Measurements from ENCODE around the gene NSG1. TPM values are rescaled to one million over a fixed set of nuclear protein-coding genes. Genes with fewer than 3 reads are reported as not detected.

Gene NSG1
- polyA plus RNA-seq, 4 donors: 0.27 to 12.2 (median 8.2) TPM; not detected in 1

DNA sequence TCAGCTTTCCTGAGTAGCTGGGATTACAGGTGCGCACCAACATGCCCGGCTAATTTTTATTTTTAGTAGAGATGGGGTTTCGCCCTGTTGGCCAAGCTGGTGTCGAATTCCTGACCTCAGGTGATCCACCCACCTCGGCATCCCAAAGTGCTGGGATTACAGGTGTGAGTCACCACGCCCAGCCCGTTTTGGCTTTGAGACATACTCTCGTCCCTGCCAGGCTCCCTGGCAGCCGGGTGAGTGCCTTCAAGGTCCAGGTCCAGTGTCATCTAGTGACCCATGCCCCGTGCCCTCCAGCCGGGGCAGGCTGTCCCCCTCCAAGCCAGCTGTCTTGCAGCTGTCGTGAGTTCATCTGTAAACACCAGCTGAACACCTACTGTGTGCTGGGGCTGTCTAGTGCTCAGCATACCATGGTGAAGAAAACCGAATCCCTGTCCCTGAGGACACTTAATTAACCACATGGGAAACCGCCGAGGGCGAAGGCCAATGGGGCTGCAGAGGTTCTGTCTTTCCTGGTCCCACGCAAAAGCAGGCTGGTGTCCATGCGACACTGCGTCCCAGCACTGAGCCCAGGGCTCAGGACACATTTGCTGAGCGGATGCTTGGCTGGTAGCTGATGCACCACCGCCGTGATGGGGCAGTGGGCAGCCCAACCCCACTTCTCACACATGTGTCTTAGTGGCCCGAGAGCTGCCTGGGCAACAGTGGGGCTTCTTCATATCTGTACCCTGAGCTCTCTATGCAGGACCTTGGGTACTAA is 21.9 kb downstream of the NSG1 start:
- H3K4me1 ChIP-seq (ENCODE audit: control insufficient read depth in 3 of 3, insufficient read depth in 2 of 3, low read depth in 1 of 3, low read length in 2 of 3): no peaks in the 10 kb centered on the region
- DNase-seq (no peak), FAIRE-seq (no peak)
- H3K36me3 ChIP-seq (ENCODE audit: control insufficient read depth in 3 of 3, insufficient read depth in 2 of 3, low read depth in 1 of 3, low read length in 3 of 3): no peaks in the 10 kb centered on the region
- no peaks in the 10 kb centered on the region for H3K27me3 ChIP-seq (ENCODE audit: control insufficient read depth in 3 of 3, insufficient read depth in 3 of 3, low read length in 3 of 3)
- no peaks in the 10 kb centered on the region for H3K9me3 ChIP-seq (ENCODE audit: control insufficient read depth in 2 of 2, insufficient read depth in 1 of 2, low read depth in 1 of 2, low read length in 1 of 2)
- WGBS, 3 donors: 55 to 75% (median 71%) methylated on average over 23 of the region's 23 CpGs
- no peak overlapping the region for H3K4me3 ChIP-seq (ENCODE audit: low read depth in 1 of 3, low read length in 3 of 3)
- no peak overlapping the region for H3K27ac ChIP-seq (ENCODE audit: low read depth in 1 of 3, low read length in 2 of 3)

DNA sequence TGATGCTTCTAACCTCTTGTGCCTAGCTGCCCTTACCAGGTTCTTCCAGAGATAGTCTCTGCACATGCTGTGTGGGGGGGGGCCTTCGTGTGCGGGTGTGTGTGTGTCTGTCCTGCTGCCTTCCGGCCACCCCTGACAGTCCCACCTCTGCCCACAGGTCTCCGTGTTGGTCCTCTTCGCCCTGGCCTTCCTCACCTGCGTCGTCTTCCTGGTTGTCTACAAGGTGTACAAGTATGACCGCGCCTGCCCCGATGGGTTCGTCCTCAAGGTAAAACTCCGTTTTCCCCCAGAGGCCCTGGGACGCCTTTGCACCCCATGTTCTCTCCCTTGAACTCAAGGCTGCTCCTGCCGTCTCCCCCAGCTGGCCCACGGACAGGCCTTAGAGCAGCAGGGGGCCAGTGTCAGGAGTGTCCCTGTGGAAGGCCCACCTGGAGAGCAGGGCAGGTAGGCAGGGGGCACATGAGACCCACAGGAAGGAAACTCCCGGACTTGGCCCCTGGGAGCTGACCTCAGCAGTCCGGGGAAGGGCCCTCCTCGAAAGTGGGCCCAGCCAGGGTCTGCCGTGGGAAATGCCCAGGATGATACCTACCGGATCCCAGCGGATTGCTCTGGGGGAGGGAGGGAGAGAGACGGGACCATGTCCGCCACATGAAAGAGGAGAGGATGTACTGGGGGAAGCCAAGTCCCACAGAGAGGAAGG is 22.7 kb downstream of the NSG1 start:
- no peaks in the 10 kb centered on the region for H3K9me3 ChIP-seq (ENCODE audit: control insufficient read depth in 2 of 2, insufficient read depth in 1 of 2, low read depth in 1 of 2, low read length in 1 of 2)
- no peaks in the 10 kb centered on the region for H3K27me3 ChIP-seq (ENCODE audit: control insufficient read depth in 3 of 3, insufficient read depth in 3 of 3, low read length in 3 of 3)
- FAIRE-seq (no peak), DNase-seq (no peak)
- 80 to 86% (median 85%) methylated on average over 22 to 23 of the region's 23 CpGs for WGBS, 3 donors
- H3K4me3 ChIP-seq (ENCODE audit: low read depth in 1 of 3, low read length in 3 of 3): no peak overlapping the region
- H3K4me1 ChIP-seq (ENCODE audit: control insufficient read depth in 3 of 3, insufficient read depth in 2 of 3, low read depth in 1 of 3, low read length in 2 of 3): no peaks in the 10 kb centered on the region
- H3K27ac ChIP-seq (ENCODE audit: low read depth in 1 of 3, low read length in 2 of 3): no peak overlapping the region
- H3K36me3 ChIP-seq (ENCODE audit: control insufficient read depth in 3 of 3, insufficient read depth in 2 of 3, low read depth in 1 of 3, low read length in 3 of 3): no peaks in the 10 kb centered on the region

DNA sequence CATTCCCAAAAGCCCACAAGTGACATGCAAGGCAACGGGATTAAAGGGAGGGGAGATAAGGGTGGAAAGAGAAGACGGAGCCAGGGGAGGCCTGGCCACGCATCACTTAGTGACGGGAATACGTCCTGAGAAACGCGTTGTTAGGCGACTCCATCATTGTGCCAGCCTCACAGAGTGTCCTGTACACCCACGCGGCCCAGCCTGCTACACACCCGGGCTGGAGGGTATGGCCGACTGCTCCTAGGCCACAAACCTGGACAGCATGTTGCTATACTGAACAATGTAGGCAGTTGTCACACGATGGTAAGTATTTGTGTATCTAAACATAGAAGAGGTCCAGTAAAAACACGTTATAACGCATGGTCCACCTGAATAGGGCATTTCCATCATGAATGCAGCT is 23.4 kb downstream of the NSG1 start:
- DNase-seq (no peak), FAIRE-seq (no peak)
- WGBS, 3 donors: 79 to 92% (median 86%) methylated on average over 15 of the region's 15 CpGs
- H3K9me3 ChIP-seq (ENCODE audit: control insufficient read depth in 2 of 2, insufficient read depth in 1 of 2, low read depth in 1 of 2, low read length in 1 of 2): no peaks in the 10 kb centered on the region
- H3K27me3 ChIP-seq (ENCODE audit: control insufficient read depth in 3 of 3, insufficient read depth in 3 of 3, low read length in 3 of 3): no peaks in the 10 kb centered on the region
- no peak overlapping the region for H3K27ac ChIP-seq (ENCODE audit: low read depth in 1 of 3, low read length in 2 of 3)
- H3K36me3 ChIP-seq (ENCODE audit: control insufficient read depth in 3 of 3, insufficient read depth in 2 of 3, low read depth in 1 of 3, low read length in 3 of 3): peaks cover 0 to 3% (median 0%) of the 10 kb centered on the region in 3 donors
- no peaks in the 10 kb centered on the region for H3K4me1 ChIP-seq (ENCODE audit: control insufficient read depth in 3 of 3, insufficient read depth in 2 of 3, low read depth in 1 of 3, low read length in 2 of 3)
- no peak overlapping the region for H3K4me3 ChIP-seq (ENCODE audit: low read depth in 1 of 3, low read length in 3 of 3)

DNA sequence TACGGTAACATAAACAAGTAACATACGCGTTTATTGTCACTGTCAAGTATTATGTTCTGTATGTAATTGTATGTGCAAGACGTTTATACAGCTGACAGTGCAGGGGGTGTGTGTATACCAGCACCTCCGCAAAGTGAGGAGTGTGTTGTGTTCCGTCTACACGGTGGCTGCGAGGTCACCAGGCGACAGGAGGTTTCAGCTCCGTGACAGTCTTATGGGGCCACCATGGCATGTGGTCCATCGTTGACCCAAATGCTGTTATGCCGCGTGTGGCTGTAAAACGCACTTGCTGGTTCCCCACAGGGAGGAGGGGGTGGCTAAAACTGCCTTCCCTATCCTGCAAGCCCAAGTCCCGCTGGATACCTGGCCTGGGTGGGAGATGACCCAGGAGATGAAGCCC is 25.0 kb downstream of the NSG1 start:
- no peak overlapping the region for H3K4me3 ChIP-seq (ENCODE audit: low read depth in 1 of 3, low read length in 3 of 3)
- H3K27me3 ChIP-seq (ENCODE audit: control insufficient read depth in 3 of 3, insufficient read depth in 3 of 3, low read length in 3 of 3): no peaks in the 10 kb centered on the region
- H3K27ac ChIP-seq (ENCODE audit: low read depth in 1 of 3, low read length in 2 of 3): no peak overlapping the region
- FAIRE-seq (no peak), DNase-seq (no peak)
- H3K9me3 ChIP-seq (ENCODE audit: control insufficient read depth in 2 of 2, insufficient read depth in 1 of 2, low read depth in 1 of 2, low read length in 1 of 2): peaks cover 0 to 6% of the 10 kb centered on the region in 2 donors
- H3K4me1 ChIP-seq (ENCODE audit: control insufficient read depth in 3 of 3, insufficient read depth in 2 of 3, low read depth in 1 of 3, low read length in 2 of 3): no peaks in the 10 kb centered on the region
- H3K36me3 ChIP-seq (ENCODE audit: control insufficient read depth in 3 of 3, insufficient read depth in 2 of 3, low read depth in 1 of 3, low read length in 3 of 3): peaks cover 0 to 14% (median 3%) of the 10 kb centered on the region in 3 donors
- WGBS, 3 donors: 83 to 92% (median 86%) methylated on average over 15 of the region's 15 CpGs

DNA sequence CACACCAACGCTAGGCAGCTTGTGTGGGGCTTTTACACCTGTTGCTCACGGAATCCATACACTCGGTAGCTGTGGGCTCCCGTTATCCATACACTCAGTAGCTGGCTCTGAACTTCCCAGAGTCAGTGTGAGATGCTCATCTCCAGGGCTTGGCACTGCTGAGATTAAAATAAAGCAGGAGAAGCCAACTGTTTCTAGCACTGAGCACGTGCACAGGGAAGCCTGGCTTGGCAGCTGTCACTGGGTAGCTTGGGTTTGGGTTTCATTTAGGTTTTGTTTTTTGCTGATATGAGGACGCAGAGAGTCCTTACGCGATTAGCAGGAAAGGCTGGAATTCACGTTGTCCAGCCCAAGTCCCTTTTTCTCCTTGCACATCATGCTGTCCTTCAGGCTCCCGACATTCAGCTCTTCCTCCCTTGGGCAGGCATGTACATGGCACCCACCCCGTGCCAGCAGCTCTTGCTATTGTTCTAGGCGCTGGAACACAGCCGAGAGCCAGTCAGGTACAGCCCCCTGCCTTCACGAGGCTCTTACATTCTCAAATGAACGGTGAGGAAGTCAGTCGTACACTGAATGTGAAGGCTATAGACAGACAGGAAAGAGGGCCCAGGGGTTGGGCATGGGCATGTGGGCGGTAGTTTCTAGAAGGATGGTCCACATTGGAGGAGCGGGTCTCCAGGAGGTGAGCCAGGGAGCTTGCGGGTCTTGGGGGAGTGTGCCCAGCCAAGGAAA is 25.9 kb downstream of the NSG1 start:
- Histone ChIP-seq H3K4me1 (ENCODE audit: control insufficient read depth in 3 of 3, insufficient read depth in 2 of 3, low read depth in 1 of 3, low read length in 2 of 3) (no peaks in the 10 kb centered on the region), H3K36me3 (ENCODE audit: control insufficient read depth in 3 of 3, insufficient read depth in 2 of 3, low read depth in 1 of 3, low read length in 3 of 3) (peaks cover 1 to 20% (median 3%) of the 10 kb centered on the region in 3 donors), H3K4me3 (ENCODE audit: low read depth in 1 of 3, low read length in 3 of 3) (no peak overlapping the region), H3K27me3 (ENCODE audit: control insufficient read depth in 3 of 3, insufficient read depth in 3 of 3, low read length in 3 of 3) (no peaks in the 10 kb centered on the region), H3K27ac (ENCODE audit: low read depth in 1 of 3, low read length in 2 of 3) (no peak overlapping the region), H3K9me3 (ENCODE audit: control insufficient read depth in 2 of 2, insufficient read depth in 1 of 2, low read depth in 1 of 2, low read length in 1 of 2) (peaks cover 0 to 6% of the 10 kb centered on the region in 2 donors)
- 79 to 86% (median 81%) methylated on average over 19 of the region's 19 CpGs for WGBS, 3 donors
- FAIRE-seq: no peak
- DNase-seq: no peak

DNA sequence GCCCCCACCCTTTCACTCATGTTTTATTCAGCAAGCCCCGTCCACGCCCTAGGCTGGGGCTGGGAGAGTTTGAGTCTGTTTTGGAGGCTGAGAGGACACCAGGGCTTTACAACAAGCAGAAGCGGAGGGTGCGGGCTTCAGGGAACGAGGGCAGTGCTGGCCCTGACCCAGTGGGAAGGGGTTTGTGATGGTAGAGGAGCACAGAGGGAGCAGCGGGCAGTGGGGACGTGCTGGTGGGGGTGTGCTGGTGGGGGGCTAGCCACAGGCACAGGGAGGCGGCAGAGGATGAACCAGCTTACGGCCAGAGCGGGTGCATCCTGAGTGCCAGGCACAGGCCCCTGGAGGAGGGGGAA is 26.4 kb downstream of the NSG1 start:
- FAIRE-seq (no peak), DNase-seq (no peak)
- Histone ChIP-seq H3K36me3 (ENCODE audit: control insufficient read depth in 3 of 3, insufficient read depth in 2 of 3, low read depth in 1 of 3, low read length in 3 of 3) (peaks cover 3 to 22% (median 4%) of the 10 kb centered on the region in 3 donors), H3K4me3 (ENCODE audit: low read depth in 1 of 3, low read length in 3 of 3) (no peak overlapping the region), H3K9me3 (ENCODE audit: control insufficient read depth in 2 of 2, insufficient read depth in 1 of 2, low read depth in 1 of 2, low read length in 1 of 2) (peaks cover 0 to 6% of the 10 kb centered on the region in 2 donors), H3K27ac (ENCODE audit: low read depth in 1 of 3, low read length in 2 of 3) (no peak overlapping the region), H3K4me1 (ENCODE audit: control insufficient read depth in 3 of 3, insufficient read depth in 2 of 3, low read depth in 1 of 3, low read length in 2 of 3) (no peaks in the 10 kb centered on the region), H3K27me3 (ENCODE audit: control insufficient read depth in 3 of 3, insufficient read depth in 3 of 3, low read length in 3 of 3) (no peaks in the 10 kb centered on the region)
- 83 to 87% (median 84%) methylated on average over 10 of the region's 10 CpGs for WGBS, 3 donors

DNA sequence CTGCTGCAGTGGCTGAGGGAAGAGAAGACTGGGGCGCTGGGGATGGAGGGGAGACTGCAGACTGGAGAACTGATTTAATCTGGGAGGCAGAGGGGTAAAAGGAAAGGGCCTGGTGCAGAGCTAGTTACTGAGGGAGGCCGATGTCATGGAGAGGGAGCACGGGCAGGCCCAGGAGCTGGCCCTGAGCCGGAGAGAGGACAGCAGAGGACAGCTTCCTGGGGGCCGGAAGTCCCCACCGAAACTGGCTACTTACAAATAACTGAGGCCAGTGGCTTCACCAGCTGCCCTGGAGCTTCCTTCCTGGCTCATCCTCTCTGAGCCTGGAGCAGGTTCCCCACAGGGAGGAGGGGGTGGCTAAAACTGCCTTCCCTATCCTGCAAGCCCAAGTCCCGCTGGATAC is 26.9 kb downstream of the NSG1 start:
- 88 to 94% (median 90%) methylated on average over 6 to 7 of the region's 7 CpGs for WGBS, 3 donors
- DNase-seq (no peak), FAIRE-seq (no peak)
- Histone ChIP-seq H3K27ac (ENCODE audit: low read depth in 1 of 3, low read length in 2 of 3) (no peak overlapping the region), H3K9me3 (ENCODE audit: control insufficient read depth in 2 of 2, insufficient read depth in 1 of 2, low read depth in 1 of 2, low read length in 1 of 2) (peaks cover 0 to 6% of the 10 kb centered on the region in 2 donors), H3K4me1 (ENCODE audit: control insufficient read depth in 3 of 3, insufficient read depth in 2 of 3, low read depth in 1 of 3, low read length in 2 of 3) (no peaks in the 10 kb centered on the region), H3K36me3 (ENCODE audit: control insufficient read depth in 3 of 3, insufficient read depth in 2 of 3, low read depth in 1 of 3, low read length in 3 of 3) (peaks cover 5 to 26% (median 7%) of the 10 kb centered on the region in 3 donors), H3K4me3 (ENCODE audit: low read depth in 1 of 3, low read length in 3 of 3) (no peak overlapping the region), H3K27me3 (ENCODE audit: control insufficient read depth in 3 of 3, insufficient read depth in 3 of 3, low read length in 3 of 3) (no peaks in the 10 kb centered on the region)

DNA sequence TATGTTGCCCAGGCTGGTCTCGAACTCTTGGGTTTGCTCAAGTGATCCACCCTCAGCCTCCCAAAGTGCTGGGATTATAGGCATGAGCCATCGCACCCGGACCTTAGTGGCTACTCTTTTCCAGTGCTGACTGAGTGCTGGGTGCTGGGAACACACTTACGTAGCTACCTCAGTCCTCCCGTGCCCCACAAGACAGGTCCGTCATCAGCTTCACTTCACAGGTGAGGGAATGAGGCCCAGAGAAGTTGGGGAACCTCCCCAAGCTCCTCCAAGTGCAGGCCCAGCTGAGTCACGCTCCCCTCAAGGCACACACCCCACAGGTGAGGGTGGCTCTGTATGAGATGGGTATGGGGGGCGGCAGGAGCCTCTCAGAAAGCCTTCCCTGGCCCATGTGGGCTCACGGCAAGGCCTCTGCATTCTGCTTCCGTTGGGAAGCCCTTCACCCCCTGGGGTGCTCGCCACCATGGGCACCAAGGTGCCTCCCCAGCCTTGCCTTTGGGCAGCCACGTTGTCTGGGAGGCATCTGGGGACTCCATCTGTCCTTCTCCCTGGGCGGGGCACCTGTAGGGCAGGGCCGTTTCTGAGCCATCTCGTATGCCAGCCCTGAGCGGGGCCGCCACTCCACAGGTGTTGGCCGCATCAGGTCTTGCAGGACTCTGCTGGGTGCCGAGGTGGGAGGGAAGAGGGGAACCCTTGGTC is 28.4 kb downstream of the NSG1 start:
- H3K4me3 ChIP-seq (ENCODE audit: low read depth in 1 of 3, low read length in 3 of 3): no peak overlapping the region
- 94 to 96% (median 96%) methylated on average over 19 of the region's 19 CpGs for WGBS, 3 donors
- DNase-seq (no peak), FAIRE-seq (no peak)
- no peaks in the 10 kb centered on the region for H3K27me3 ChIP-seq (ENCODE audit: control insufficient read depth in 3 of 3, insufficient read depth in 3 of 3, low read length in 3 of 3)
- peaks cover 0 to 6% of the 10 kb centered on the region in 2 donors for H3K9me3 ChIP-seq (ENCODE audit: control insufficient read depth in 2 of 2, insufficient read depth in 1 of 2, low read depth in 1 of 2, low read length in 1 of 2)
- H3K36me3 ChIP-seq (ENCODE audit: control insufficient read depth in 3 of 3, insufficient read depth in 2 of 3, low read depth in 1 of 3, low read length in 3 of 3): peaks cover 6 to 39% (median 13%) of the 10 kb centered on the region in 3 donors
- H3K27ac ChIP-seq (ENCODE audit: low read depth in 1 of 3, low read length in 2 of 3): no peak overlapping the region
- no peaks in the 10 kb centered on the region for H3K4me1 ChIP-seq (ENCODE audit: control insufficient read depth in 3 of 3, insufficient read depth in 2 of 3, low read depth in 1 of 3, low read length in 2 of 3)
